ENCODE results near the gene NRIP1.
"Not testable (repeated sequence)": the region's sequence is repeated elsewhere in the genome, so short reads cannot be mapped to it uniquely, and the experiment has no call there.

NRIP1 gene

DNA sequence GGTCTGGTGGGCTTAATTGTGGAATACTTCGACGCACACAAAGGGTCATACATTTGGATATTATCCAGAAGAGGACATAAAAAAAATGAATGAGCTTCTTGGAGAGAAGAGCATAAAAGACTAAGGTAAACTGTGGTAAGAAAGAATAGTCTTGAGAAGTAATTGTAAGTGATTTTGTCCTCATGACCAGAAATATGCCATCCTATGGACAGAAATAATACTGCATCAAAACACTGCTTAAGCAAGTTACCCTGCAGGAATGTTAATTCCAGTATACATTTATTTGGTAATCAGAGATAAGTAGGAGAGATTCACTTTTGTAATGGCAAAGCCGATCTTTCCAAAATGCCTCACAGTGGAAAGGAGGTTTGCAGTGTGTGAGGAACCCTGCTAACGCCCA, 111.9 kb downstream of the NRIP1 start:
- H3K9ac ChIP-seq (ENCODE audit: low read depth, low read length), result no peak overlapping the region

DNA sequence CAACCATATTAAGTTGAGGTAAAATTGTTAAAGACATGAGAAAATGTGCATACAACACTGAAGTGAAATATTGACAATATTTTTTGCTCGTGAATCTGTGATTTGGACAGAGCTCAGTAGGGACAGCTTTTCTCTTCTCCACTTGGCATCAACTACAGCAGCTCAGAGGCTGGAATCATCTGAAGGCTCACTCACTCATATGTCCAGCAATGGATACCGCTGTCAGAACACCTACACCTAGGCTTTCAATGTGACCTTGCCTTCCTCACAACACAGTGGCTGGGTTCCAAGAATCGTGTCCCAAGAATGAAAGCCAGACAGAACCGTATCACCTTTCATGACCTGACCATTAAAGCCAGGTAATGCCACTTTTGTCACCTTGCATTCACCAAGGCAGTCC, 115.2 kb downstream of the NRIP1 start:
- no peaks in the 10 kb centered on the region for H3K27me3 ChIP-seq (ENCODE audit: control insufficient read depth, insufficient read depth, low read length)
- no peak overlapping the region for H3K9ac ChIP-seq (ENCODE audit: low read depth, low read length)
- no peak overlapping the region for H3K4me3 ChIP-seq (ENCODE audit: low read depth, low read length)
- H3K36me3 ChIP-seq (ENCODE audit: control insufficient read depth, insufficient read depth, low read length), result no peaks in the 10 kb centered on the region
- peaks cover 11% of the 10 kb centered on the region; the same call in 1 of the 2 replicates for H3K4me1 ChIP-seq (ENCODE audit: control insufficient read depth, insufficient read depth, low read length)
- H3K27ac ChIP-seq (ENCODE audit: low read depth, low read length), result no peak overlapping the region
- peaks cover 7% of the 10 kb centered on the region; the same call in 1 of the 2 replicates for H3K9me3 ChIP-seq (ENCODE audit: control insufficient read depth, insufficient read depth, low read length)

More for the DNA sequence above, 111.9 kb downstream of the NRIP1 start:
- Histone ChIP-seq H3K9me3 (ENCODE audit: control insufficient read depth, insufficient read depth, low read length) (peaks cover 7% of the 10 kb centered on the region; the same call in 1 of the 2 replicates), H3K4me3 (ENCODE audit: low read depth, low read length) (no peak overlapping the region), H3K4me1 (ENCODE audit: control insufficient read depth, insufficient read depth, low read length) (peaks cover 3% of the 10 kb centered on the region; the same call in 1 of the 2 replicates), H3K27me3 (ENCODE audit: control insufficient read depth, insufficient read depth, low read length) (no peaks in the 10 kb centered on the region), H3K36me3 (ENCODE audit: control insufficient read depth, insufficient read depth, low read length) (no peaks in the 10 kb centered on the region), H3K27ac (ENCODE audit: low read depth, low read length) (no peak overlapping the region)

- Histone ChIP-seq H3K4me1 (ENCODE audit: control insufficient read depth, insufficient read depth, low read length) (peaks cover 20% of the 10 kb centered on the region), H3K9me3 (ENCODE audit: control insufficient read depth, insufficient read depth, low read length) (peaks cover 7% of the 10 kb centered on the region; the same call in 1 of the 2 replicates), H3K36me3 (ENCODE audit: control insufficient read depth, insufficient read depth, low read length) (no peaks in the 10 kb centered on the region), H3K4me3 (ENCODE audit: low read depth, low read length) (no peak overlapping the region), H3K9ac (ENCODE audit: low read depth, low read length) (no peak overlapping the region), H3K27me3 (ENCODE audit: control insufficient read depth, insufficient read depth, low read length) (no peaks in the 10 kb centered on the region), H3K27ac (ENCODE audit: low read depth, low read length) (no peak overlapping the region)
These were observed 117.1 kb downstream of the NRIP1 start for GRCh38 chr21:14947613-14948160.

- Histone ChIP-seq H3K9ac (ENCODE audit: low read depth, low read length) (no peak overlapping the region), H3K27me3 (ENCODE audit: control insufficient read depth, insufficient read depth, low read length) (no peaks in the 10 kb centered on the region), H3K9me3 (ENCODE audit: control insufficient read depth, insufficient read depth, low read length) (peaks cover 8% of the 10 kb centered on the region), H3K27ac (ENCODE audit: low read depth, low read length) (no peak overlapping the region), H3K36me3 (ENCODE audit: control insufficient read depth, insufficient read depth, low read length) (no peaks in the 10 kb centered on the region), H3K4me3 (ENCODE audit: low read depth, low read length) (no peak overlapping the region), H3K4me1 (ENCODE audit: control insufficient read depth, insufficient read depth, low read length) (peaks cover 20% of the 10 kb centered on the region)
These were observed 119.6 kb downstream of the NRIP1 start for GRCh38 chr21:14945176-14945575.

DNA sequence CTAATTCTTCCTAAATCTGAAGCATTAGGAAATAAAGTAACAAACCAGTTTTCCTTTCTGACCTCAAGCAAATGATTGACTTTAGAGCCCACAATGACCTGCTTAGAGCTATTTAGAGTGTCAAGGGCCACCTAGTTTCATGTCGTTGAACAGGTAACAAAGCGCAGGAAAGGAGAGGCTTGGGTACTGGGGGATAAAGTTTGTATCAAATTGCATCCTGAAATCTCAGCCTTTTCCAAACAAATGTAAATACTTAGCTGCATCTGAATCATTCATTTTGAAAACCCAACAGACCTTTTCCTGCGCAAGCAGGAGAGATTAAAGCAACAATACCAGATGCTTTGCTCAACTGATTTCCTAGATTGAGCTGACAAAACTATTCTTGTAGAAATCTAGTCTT, 121.2 kb downstream of the NRIP1 start:
- no peak overlapping the region for H3K4me3 ChIP-seq (ENCODE audit: low read depth, low read length)
- H3K4me1 ChIP-seq (ENCODE audit: control insufficient read depth, insufficient read depth, low read length), result peaks cover 20% of the 10 kb centered on the region
- H3K27ac ChIP-seq (ENCODE audit: low read depth, low read length), result no peak overlapping the region
- H3K36me3 ChIP-seq (ENCODE audit: control insufficient read depth, insufficient read depth, low read length), result no peaks in the 10 kb centered on the region
- no peak overlapping the region for H3K9ac ChIP-seq (ENCODE audit: low read depth, low read length)
- peaks cover 14% of the 10 kb centered on the region for H3K9me3 ChIP-seq (ENCODE audit: control insufficient read depth, insufficient read depth, low read length)
- H3K27me3 ChIP-seq (ENCODE audit: control insufficient read depth, insufficient read depth, low read length), result no peaks in the 10 kb centered on the region

DNA sequence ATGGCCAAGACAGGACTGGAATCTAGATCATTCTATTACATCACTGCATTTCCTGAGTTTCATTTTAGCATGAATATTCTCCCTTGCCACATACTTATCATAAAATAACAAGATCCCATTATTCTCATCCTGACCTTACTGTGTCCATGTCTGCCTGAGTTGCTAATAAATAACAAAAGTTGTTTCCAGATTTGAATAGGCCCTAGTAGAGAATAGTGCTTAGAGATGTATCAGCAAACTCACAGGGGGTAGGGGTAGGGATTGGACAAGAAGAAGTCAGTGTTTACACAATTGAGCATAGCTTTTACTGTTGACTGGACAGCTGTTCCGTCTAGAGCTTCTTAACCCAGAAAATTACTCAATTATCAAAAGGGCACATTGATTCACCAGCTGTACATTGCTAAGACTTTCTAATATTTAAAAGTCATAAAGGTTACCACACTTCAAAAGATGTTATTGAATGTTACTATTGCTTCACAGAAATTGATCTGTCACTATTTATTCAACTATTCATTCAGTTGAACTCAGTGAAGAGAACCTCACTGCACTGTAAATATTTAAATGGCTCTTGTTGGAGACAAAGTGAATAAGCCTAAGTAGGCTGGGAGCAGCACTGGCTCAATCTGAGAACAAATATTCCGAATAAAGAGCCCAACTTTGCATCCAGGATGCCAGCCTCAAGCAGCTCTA, 121.9 kb downstream of the NRIP1 start:
- H3K9ac ChIP-seq (ENCODE audit: low read depth, low read length), result no peak overlapping the region
- no peak overlapping the region for H3K4me3 ChIP-seq (ENCODE audit: low read depth, low read length)
- no peak overlapping the region for H3K27ac ChIP-seq (ENCODE audit: low read depth, low read length)

GRCh38 chr21:14927324-14927723, 137.5 kb downstream of the NRIP1 start:
- H3K9ac ChIP-seq (ENCODE audit: low read depth, low read length); H3K4me1 ChIP-seq (ENCODE audit: control insufficient read depth, insufficient read depth, low read length); H3K27ac ChIP-seq (ENCODE audit: low read depth, low read length); H3K36me3 ChIP-seq (ENCODE audit: control insufficient read depth, insufficient read depth, low read length); H3K4me3 ChIP-seq (ENCODE audit: low read depth, low read length); H3K9me3 ChIP-seq (ENCODE audit: control insufficient read depth, insufficient read depth, low read length); H3K27me3 ChIP-seq (ENCODE audit: control insufficient read depth, insufficient read depth, low read length): not testable (repeated sequence)

More for the DNA sequence above, 121.9 kb downstream of the NRIP1 start:
- no peaks in the 10 kb centered on the region for H3K27me3 ChIP-seq (ENCODE audit: control insufficient read depth, insufficient read depth, low read length)
- H3K36me3 ChIP-seq (ENCODE audit: control insufficient read depth, insufficient read depth, low read length), result no peaks in the 10 kb centered on the region
- H3K9me3 ChIP-seq (ENCODE audit: control insufficient read depth, insufficient read depth, low read length), result peaks cover 10% of the 10 kb centered on the region
- H3K4me1 ChIP-seq (ENCODE audit: control insufficient read depth, insufficient read depth, low read length), result peaks cover 17% of the 10 kb centered on the region

DNA sequence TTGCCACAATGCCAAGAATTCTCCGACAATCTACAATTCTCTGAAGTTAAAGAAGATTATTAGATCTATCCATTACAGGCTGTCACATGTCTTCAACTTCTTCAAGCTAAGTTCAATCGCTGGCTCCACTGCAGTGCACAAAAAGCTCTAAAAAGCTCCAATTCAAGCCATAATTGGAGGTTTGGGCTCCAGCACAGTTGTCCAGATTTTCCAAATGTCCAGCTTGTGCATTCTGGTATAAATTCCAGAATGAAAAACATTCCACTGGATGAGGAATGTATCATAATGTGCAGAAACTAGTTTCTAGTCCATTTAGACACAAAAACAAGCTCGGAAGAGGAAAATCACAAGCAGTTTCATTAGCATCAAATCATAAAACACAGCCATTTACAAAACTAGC, 138.6 kb downstream of the NRIP1 start:
- Histone ChIP-seq H3K9ac (ENCODE audit: low read depth, low read length) (no peak overlapping the region), H3K4me3 (ENCODE audit: low read depth, low read length) (no peak overlapping the region), H3K27me3 (ENCODE audit: control insufficient read depth, insufficient read depth, low read length) (no peaks in the 10 kb centered on the region), H3K36me3 (ENCODE audit: control insufficient read depth, insufficient read depth, low read length) (no peaks in the 10 kb centered on the region), H3K4me1 (ENCODE audit: control insufficient read depth, insufficient read depth, low read length) (no peaks in the 10 kb centered on the region), H3K9me3 (ENCODE audit: control insufficient read depth, insufficient read depth, low read length) (no peaks in the 10 kb centered on the region), H3K27ac (ENCODE audit: low read depth, low read length) (no peak overlapping the region)

GRCh38 chr21:14923468-14923867, 141.3 kb downstream of the NRIP1 start:
- Histone ChIP-seq H3K36me3 (ENCODE audit: control insufficient read depth, insufficient read depth, low read length) (no peaks in the 10 kb centered on the region), H3K4me3 (ENCODE audit: low read depth, low read length) (no peak overlapping the region), H3K27me3 (ENCODE audit: control insufficient read depth, insufficient read depth, low read length) (no peaks in the 10 kb centered on the region), H3K4me1 (ENCODE audit: control insufficient read depth, insufficient read depth, low read length) (peaks cover 1% of the 10 kb centered on the region; the same call in 1 of the 2 replicates), H3K9ac (ENCODE audit: low read depth, low read length) (no peak overlapping the region), H3K27ac (ENCODE audit: low read depth, low read length) (no peak overlapping the region), H3K9me3 (ENCODE audit: control insufficient read depth, insufficient read depth, low read length) (no peaks in the 10 kb centered on the region)

GRCh38 chr21:14922980-14923379, 141.8 kb downstream of the NRIP1 start:
- no peak overlapping the region for H3K27ac ChIP-seq (ENCODE audit: low read depth, low read length)
- no peak overlapping the region for H3K9ac ChIP-seq (ENCODE audit: low read depth, low read length)
- H3K36me3 ChIP-seq (ENCODE audit: control insufficient read depth, insufficient read depth, low read length), result no peaks in the 10 kb centered on the region
- peaks cover 6% of the 10 kb centered on the region for H3K4me1 ChIP-seq (ENCODE audit: control insufficient read depth, insufficient read depth, low read length)
- H3K9me3 ChIP-seq (ENCODE audit: control insufficient read depth, insufficient read depth, low read length), result no peaks in the 10 kb centered on the region
- H3K27me3 ChIP-seq (ENCODE audit: control insufficient read depth, insufficient read depth, low read length), result no peaks in the 10 kb centered on the region
- H3K4me3 ChIP-seq (ENCODE audit: low read depth, low read length), result no peak overlapping the region

DNA sequence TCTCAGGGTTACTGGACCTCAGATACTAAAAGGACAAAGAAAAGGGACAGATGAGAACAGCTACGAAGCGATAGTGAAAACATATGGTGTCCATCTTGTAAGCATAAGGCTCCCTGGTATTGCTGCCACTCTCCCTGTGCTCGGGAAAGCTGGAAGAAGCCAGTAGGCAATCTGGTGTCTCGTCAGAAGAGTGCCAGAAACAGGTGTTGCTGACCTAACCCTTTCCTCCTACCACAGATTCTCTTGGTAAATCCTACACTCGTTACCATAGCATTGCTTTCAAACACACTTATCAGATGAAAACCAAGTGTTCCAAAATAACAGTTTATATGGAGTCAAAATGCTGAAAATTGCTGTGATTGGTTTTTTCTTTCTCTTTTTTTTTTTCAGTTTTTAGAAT, 146.3 kb downstream of the NRIP1 start:
- H3K4me1 ChIP-seq (ENCODE audit: control insufficient read depth, insufficient read depth, low read length), result peaks cover 37% of the 10 kb centered on the region
- no peak overlapping the region for H3K27ac ChIP-seq (ENCODE audit: low read depth, low read length)
- no peaks in the 10 kb centered on the region for H3K36me3 ChIP-seq (ENCODE audit: control insufficient read depth, insufficient read depth, low read length)
- H3K9me3 ChIP-seq (ENCODE audit: control insufficient read depth, insufficient read depth, low read length), result no peaks in the 10 kb centered on the region
- no peak overlapping the region for H3K4me3 ChIP-seq (ENCODE audit: low read depth, low read length)
- no peak overlapping the region for H3K9ac ChIP-seq (ENCODE audit: low read depth, low read length)
- no peaks in the 10 kb centered on the region for H3K27me3 ChIP-seq (ENCODE audit: control insufficient read depth, insufficient read depth, low read length)
